HG03108 (cell line): Measurements from ENCODE around the gene TH.

Source experiments
- ATAC-seq: cut with Tn5 transposase; IDR thresholded peaks from one replicate; pipeline ENCODE4 v1.9.1; 2021; ENCODE audit warnings: moderate library complexity; ENCODE audit not compliant: unreplicated experiment

Gene TH

GRCh38 chr11:2115308-2115707 is 56.3 kb downstream of the TH start:
- ATAC-seq, result no peak

GRCh38 chr11:2114430-2115241 is 57.0 kb downstream of the TH start:
- no peak for ATAC-seq
